NCI-H2029 (cell line): Measurements from ENCODE around the gene THSD7A.
"Not testable (repeated sequence)": the region's sequence is repeated elsewhere in the genome, so short reads cannot be mapped to it uniquely, and the experiment has no call there.

Experiments
- DNase-seq: peaks from one replicate; lab custom pipeline; 2025; lab: John Stamatoyannopoulos, UW

The THSD7A gene

DNA sequence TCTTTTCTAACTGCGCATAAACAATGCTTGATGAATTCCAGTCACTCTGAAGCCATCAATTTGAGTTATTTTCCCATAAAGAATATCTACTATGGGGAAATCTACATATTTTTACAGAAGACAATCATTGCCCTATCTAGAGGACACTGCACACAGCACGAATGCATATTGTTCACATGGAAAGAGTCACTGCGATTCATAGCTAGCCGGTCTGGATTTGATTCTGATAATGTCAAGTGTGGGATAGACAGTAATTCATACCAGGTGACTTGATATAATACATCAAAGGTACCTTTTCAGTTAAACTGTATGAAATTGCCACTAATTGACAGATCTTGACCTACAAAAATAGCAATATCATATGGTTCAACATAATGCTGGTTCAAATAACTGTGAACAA, 255.7 kb downstream of the THSD7A start:
- DNase-seq = no peak

DNA sequence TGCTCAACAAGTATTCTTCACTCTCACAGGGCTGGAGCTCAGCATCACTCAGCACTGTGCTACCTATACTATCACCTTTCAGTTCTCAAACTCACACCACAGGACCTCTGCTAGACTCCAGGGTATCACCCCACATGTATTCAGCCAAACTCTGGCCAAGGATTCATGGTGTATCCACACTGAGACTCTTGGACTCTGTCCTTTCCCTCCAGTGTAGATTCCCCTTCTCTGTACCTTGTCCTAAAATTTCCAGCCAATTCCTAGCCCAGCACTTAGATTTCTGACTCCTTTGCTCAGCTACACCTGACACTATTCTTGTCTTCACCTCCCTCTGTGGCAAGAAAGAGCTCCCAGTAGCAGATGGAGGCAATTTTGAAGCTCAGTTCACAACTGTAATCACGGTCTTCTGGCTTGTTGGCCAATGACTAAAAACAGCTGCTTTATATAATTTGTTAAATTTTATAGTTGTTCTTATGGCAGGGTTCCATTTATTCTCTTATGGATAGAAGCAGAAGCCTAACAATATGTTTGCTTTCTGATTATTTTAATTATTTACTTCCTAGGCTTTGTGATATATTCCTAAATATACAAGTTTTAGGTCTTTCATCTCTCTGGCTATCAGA, 258.8 kb downstream of the THSD7A start:
- no peak for DNase-seq

DNA sequence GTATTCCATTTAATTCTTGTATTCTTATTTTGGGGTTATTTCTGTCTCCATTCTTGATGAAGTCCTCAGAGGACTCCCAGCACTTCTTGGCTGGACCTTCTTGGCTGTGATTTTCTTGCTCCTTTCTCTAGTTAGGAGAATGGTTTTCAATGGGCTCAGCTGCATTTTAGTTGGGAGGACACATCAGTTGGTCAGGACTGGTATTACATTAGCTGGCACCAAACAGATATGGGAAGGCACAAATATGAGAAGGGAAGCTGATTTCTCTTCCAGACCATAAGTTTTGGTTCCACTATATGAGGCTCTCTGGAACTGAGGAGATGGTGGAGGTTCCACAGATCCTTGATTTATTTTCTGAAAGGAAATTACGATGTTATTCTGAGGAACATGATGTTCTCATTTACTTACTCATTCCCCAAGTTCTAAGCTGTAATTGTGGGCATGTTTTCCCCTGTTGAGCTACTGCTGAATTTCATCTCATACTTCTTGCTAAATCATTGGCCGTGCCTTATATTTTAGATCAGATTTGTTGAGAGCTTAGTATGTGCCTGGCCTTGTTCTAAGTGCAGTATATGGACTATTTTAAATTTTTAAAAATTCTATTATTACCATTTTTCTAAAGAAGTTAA, 261.0 kb downstream of the THSD7A start:
- no peak for DNase-seq

DNA sequence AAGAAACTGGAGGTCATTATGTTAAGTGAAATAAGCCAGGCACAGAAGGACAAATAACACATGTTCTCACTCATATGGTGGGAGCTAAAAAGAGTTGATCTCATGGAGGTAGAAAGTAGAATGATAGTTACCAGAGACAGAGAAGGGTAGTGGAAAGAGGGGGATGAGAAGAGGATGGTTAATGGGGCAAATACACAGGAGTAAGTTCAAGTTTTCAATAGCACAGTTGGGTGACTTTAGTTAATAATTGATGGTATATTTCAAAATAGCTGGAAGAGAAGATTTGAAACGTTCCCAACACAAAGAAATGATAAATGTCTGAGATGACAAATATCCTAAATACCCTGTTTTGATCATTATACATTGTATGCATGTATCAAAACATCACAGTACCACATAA, 261.8 kb downstream of the THSD7A start:
- DNase-seq = no peak

DNA sequence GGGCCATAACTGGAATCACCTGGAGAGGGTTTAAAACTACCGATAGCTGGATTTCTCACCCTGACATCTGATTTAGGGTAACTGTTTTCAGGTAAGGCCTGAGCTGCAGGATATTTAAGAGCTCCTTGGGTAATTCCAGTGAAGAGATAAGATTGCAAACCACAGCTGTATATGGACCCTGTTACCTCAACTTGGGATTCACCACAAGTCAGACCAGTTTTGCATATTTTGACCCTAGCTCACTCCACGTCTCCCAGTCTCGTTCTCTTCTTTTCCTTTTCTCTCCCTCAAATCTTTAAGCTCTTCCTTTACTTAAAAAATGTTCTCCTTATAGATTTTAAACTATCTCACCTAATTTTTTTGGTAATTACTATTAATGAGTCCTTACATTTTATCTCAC, 264.4 kb downstream of the THSD7A start:
- no peak for DNase-seq

DNA sequence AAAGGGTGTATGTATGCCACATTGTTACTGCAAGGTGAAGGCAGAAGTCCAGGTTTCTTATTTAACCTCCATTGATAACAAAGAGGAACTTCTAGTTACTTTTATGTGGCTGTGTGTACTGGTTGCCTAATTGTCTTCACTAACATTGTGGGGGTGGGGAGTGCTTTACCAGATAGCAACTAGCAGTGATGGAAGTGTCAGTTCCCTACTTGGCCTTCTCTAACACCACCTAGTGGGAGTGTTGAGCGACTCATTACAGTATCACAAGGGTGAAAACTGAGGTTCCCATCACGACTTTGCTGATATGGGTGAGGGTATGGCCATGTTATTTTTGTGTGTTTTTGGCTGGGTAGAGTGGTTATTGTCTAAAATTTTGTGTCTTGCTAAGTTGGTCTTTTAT, 274.4 kb downstream of the THSD7A start:
- no peak for DNase-seq

DNA sequence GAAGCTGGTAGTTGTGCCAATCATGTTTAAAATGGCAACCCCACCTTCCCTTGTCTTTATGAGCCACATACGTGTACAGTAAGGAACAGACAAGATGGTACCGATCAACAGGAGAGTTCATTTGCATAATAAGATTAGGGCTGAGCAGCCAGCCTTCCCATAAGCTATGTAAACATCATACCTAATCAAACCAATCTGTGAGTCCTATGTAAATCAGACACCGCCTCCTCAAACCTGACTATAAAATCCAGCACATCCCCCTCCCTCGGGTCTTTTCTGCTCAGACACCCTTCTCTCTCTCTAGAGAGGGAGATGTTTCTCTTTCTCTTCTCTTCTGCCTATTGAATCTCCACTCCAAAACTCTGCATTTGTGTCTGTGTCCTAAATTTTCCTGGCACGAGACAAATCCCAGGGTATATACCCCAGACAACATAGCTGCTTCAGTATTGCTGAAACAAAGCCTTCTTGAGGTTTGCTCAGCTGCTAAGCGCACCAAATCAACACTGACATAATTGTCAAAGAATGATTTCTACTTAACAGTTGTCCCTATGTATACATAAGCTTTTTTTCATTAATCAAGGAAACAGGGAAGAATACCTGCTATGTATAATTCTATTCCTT, 279.2 kb downstream of the THSD7A start:
- no peak for DNase-seq

DNA sequence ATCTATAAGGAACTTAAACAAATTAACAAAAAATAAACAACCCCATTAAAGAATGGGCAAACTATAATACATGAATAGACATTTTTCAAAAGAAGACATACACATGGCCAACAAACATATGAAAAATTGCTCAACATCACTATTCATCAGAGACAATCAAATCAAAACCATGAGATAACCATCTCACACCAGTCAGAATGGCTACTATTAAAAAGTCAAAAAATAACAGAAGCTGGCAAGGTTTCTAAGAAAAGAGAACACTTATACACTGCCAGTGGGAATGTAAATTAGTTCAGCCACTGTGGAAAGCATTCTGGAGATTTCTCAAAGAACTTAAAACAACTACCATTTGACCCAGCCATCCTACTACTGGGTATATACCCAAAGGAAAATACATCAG, 280.5 kb downstream of the THSD7A start:
- no peak for DNase-seq

DNA sequence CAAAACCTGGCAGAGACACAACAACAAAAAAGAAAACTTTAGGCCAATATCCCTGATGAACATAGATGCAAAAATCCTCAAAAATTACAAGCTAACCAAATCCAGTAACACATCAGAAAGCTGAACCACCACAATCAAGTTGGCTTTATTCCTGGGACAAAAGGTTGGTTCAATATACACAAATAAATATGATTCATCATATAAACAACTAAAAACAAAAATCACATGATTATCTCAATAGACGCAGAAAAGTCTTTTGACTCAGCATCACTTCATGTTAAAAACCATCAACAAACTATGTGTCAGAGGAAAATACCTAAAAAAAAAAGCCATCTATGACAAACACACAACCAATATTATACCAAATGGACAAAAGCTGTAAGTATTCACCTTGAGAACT, 283.5 kb downstream of the THSD7A start:
- DNase-seq = no peak

DNA sequence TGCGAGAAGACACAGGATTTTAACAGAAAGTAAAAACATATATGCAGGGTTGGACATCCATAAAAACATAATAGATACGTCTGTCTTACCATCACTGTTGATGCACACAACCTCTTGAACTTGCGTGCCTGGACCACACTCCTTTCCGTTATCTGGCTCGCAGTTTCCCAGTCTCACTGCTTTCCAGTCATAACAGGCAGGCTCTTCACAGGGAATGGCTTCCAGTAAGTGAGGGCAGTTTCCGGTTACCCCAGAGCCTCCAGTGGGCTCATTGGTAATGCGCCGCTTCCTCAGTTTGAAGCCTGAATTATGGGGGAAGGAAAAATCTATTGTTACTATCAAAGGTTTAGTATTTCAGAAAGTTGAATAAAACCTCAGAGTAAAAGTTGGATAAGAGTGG, 290.7 kb downstream of the THSD7A start:
- no peak for DNase-seq

DNA sequence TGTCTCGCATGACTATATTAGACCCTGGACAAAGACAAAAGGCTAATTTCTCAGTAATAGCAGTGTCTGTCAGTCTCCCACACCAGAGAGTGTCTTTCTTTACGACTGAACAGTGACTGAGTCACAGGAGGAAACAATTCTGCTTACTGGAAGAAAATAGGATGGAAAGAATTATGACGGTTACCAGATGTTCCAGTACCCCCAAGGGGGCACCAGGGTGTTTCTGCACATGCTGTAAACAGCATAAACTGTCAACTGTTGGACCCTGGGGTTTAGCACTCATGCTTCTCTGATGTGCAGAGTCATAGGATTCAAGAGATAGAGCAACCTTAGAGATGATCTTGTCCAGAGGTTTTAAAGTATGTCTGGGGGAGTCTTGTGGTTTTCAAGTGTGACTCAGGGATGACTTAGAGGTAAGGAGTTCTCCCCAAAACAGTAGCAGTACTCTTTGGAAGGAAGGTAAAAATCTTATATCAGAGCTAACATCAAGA, 291.7 kb downstream of the THSD7A start:
- DNase-seq = no peak

DNA sequence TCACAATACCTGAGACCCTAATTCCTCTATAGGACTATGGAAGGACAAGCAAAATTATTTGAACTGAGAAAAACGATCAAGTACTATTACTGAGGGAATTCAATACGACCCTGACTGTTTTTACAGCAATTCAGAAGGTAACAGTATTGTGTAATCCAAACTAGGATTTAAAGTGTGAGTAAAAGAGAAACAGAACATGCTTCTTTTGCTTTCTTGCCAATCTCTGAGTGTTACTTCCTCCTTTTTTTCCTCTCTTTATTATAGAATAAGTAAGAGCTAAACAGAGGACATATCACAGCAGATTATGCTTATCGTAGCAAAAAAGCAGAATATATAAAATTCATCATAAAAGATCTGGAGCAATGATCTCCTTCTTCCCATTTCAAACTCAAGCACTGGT, 292.1 kb downstream of the THSD7A start:
- DNase-seq = no peak

DNA sequence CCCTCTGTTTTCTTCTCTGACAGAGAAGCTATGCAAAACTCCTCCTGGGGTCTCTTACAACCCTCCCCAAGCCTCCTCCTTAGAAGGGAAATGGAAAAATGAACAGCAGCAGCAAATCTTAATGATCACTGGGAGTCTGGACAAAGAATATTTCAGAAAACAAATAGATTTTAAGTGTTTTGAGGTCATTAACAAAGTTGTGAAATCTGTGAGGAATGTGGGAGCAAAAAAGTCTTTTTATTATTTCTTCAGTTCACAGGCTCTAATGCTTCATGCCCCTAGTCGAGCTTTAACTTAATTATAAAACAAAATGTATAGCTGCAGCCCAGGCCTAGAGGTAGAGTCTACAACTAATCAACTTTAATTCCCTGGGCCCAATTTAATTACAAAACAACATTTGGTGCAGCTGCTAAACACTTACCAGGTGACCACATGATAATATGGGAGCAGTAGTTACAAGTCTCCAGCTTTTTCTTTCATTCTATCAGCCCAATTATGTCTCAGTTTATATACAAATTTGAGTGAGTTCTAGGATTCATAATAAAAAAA, 293.2 kb downstream of the THSD7A start:
- no peak for DNase-seq

DNA sequence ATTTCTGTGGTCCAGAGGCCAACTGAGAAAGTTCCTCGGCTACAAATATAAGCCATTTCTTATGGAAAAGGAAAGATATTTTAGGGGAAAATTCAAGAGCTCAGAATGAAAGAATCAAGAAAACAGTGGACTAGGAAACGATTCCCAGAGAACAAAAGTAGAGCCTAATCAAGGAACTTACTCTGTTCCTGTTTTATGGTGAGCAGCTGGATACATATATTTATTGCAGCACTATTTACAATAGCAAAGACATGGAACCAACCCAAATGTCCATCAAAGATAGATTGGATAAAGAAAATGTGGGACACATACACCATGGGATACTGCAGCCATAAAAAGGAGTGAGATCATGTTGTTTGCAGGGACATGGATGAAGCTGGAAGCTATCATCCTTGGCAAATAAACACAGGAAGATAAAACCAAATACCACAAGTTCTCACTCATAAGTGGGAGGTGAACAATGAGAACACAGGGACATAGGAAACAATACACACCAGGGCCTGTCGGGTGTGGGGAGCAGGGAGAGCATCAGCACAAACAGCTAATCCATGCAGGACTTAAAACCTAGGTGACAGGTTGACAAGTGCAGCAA, 298.7 kb downstream of the THSD7A start:
- DNase-seq = no peak

DNA sequence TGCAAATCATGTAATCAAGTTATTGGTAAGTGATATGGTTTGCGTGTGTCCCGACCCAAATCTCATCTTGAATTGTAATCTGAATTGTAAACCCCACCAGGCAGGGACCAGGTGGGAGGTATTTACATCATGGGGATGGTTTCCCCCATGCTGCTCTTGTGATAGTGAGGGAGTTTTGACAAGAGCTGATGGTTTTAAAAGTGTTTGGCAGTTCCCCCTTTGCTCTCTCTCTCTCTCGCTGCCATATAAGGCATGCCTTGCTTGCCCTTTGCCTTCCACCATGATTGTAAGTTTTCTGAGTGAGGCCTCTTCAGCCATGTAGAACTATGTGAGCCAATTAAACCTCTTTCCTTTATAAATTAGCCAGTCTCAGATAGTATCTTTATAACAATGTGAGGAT, 302.6 kb downstream of the THSD7A start:
- no peak for DNase-seq

DNA sequence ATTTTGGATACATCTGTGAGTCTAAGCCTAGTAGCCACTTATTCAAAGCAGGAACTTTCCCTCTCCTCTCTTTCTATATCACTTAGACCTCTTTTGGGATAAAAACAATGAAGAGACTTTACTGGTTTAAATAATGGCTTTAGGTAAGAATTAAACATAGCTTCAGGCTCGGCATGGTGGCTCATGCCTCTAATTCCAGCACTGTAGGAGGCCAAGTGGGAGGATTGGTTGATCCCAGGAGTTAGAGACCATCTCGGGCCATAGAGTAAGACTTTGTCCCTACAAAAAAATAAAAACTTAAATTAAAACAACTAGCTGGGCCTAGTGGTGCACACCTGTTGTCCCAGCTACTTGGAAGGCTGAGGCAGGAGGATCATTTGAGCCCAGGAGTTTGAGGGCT, 304.3 kb downstream of the THSD7A start:
- DNase-seq = no peak

DNA sequence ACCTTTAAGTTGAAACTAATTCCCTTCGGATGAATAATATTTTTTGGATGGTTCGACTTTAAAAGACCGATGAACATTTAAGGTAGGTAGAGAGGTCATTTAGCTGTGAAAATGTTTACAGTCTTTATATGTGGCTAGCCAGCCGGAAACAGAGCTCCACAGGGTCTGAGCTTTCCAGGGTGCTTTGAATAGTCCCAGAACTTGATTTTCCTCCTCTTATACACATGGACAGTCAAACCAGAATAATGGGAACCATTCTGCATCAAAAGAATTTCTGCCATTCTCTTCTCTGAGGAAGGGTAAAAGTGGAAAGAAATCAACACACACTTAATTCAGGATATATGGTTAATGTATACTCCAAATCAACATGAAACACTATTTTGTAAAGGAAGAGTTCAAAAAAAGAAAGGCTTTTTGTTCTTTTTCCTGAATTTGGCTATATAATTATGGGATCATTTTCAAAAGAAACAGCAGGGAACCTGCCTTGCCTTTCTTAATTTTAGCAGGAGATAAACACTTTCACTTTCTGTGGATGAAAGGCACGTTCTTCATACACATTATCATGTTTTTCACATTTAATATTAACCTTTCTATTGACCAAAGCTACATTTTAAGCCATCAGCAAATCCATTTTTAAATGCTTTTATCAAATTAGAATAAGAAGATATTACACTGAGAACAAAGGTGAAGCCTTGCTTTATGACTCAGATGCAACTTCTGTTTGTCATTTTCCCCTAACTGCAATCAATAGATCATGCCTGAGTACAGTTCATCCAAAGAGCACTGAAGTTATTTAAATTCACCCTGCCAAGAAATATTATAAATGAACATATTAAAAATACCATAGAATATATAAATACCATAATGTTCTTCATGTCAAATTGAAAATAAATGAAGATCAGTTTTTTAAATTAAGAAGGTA, 307.3 kb downstream of the THSD7A start:
- no peak for DNase-seq

DNA sequence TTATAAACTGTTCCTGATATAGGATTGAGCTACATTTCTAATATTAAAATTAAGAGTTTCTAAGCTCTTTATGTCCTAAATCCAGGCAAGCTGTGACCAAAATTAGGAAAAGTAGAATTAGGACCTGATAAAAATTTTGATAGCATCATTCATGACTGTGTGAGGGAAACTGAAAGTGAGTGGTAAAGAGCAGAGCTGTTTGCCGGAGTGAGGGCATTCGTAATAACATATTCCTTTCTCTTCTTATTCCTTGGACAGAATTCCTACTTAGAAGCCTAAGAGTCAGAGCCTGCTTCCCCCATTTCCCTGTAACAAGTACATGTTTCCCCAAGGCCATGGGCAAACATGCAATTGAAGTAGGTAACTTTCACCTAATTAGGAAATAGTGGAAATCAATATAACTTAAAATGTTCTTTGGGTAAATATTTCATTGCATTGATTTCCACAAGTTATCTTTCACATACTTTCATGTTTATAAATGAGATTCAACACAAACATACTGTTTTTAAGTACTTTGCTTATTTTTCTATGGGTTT, 310.0 kb downstream of the THSD7A start:
- DNase-seq = not testable (repeated sequence)

DNA sequence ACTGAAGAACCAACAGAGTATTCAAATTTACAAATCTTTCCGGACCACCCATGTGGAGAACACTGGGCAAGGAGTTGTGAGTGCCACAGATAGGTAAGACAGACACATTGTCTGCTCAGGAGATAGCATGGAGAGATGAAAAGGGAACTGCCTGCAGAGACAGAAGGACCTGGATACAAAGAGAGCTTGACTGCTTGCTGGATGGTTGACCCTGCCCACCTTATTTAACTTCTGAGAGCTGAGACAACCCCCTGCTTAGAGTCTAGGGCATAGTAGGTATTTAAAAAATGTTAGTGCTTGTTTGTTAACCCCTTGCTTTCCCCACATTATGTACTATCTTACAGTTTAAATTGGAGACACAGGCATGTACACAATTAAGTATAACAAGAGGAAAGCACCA, 314.1 kb downstream of the THSD7A start:
- DNase-seq = no peak

DNA sequence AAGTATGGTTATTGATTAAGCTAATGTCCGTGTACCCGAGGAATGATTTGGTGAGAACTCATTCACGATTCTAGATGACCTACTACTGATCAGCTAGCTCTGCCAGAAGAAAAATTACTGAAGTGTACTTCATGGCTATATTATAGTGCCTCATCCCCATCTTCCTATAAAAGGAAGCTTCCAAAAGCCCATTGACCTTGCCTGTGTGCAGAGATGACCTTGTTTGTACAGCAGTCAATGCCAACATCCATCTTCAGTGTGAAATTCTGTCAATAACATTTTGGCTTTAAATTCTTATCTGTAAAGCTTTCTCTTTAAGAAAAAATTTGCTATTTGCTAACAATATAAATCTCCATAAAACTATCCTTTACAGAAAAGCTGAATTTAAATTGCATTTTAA, 315.7 kb downstream of the THSD7A start:
- DNase-seq = no peak

DNA sequence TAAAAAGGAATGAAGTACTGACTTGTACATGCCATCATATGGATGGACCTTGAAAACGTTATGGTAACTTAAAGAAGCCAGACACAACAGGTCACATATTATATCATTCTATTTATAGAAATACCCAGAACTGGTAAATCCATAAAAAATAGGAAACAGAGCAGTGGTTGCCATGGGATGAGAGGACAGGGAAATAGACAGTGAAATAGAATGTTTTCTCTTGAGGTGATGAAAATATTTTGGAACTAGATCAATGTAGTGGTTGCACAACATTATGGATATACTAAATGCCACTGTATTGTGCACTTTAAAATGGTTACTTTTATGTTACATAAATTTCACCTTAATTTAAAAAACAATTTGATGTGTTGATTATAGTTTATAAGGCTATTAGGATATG, 318.5 kb downstream of the THSD7A start:
- no peak for DNase-seq

DNA sequence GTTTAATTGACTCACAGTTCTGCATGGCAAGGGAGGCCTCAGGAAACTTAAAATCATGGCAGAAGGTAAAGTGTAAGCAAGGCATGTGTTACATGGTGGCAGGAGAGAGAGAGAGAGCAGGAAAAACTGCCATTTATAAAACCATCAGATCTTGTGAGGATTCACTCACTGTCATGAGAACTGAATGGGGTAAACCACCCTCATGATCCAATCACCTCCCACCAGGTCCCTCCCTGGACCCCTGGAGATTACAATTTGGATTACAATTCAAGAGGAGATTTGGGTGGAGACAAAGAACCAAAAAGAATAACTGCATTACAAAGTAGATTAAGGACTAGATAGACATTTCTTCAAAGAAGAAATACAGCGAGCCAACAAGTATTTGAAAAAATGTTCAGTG, 324.1 kb downstream of the THSD7A start:
- DNase-seq = no peak
